ENCODE results near the gene PHYHIPL.
"Not testable (repeated sequence)": the region's sequence is repeated elsewhere in the genome, so short reads cannot be mapped to it uniquely, and the experiment has no call there.

PHYHIPL gene

DNA sequence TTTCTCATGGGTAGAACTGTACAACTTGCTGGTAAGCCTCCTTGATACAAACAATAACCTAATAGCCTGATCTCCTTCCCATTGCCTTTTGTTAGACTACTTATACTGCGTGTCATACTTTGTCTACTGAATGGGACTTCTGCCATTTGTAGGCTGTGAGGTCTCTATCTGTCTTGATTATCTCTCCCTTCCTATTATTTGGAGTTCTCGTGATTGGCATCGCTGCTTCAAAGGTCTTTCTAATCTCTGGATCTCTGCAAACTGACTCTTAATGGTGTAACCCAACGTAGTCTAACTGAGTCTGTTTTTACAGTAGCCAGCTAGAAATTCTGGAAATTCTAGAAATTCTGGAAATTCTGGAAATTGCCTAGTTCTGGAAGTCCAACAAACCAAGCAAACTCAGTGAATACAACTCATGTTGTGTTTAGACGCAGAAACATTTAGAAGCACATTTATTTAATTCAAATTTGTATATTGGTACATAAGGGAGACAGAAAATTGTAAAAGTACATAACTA lies 29.8 kb downstream of the PHYHIPL start:
- DNase-seq (ENCODE audit: low read depth): no peak

DNA sequence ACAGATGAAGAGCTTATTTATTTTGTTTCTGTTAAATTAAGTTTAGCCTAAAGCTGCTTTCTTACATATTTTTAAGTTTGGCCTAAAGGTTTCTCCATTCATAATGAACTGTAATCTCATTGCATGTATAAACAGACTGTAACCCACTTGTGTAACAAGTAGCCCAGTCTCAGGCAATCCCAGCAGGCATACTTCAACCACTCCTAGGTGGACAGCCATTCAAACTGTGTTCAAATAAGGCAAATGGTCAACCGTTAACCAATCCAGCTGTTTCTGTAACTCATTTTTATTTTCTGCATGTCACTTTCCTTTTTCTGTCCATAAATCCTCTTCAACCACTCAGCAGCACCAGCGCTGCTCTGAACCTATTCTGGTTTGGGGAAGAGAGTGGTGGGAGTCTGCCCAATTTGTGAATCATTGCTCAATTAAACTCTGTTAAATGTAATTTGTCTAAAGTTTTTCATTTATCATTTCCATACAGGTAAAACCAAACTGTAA lies 35.9 kb downstream of the PHYHIPL start:
- DNase-seq (ENCODE audit: low read depth): no peak

DNA sequence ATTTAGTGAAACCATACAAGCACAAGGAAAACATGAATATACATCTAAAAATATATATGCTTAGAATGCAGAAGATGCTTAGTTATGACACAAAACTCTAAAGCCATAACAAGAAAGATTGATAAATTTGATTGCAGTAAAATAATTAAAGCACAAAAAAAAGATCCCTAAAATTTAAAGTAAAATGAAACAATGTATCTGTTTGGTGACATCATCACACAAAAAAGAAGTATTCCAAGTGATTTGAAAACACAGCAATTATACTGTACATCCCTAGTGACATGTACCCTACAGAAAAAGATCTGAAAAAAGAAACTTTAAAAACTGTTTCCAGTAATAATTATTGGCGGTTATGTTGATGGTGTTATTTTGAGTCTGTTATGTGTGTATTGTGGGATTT lies 37.7 kb downstream of the PHYHIPL start:
- no peak for DNase-seq (ENCODE audit: low read depth)

DNA sequence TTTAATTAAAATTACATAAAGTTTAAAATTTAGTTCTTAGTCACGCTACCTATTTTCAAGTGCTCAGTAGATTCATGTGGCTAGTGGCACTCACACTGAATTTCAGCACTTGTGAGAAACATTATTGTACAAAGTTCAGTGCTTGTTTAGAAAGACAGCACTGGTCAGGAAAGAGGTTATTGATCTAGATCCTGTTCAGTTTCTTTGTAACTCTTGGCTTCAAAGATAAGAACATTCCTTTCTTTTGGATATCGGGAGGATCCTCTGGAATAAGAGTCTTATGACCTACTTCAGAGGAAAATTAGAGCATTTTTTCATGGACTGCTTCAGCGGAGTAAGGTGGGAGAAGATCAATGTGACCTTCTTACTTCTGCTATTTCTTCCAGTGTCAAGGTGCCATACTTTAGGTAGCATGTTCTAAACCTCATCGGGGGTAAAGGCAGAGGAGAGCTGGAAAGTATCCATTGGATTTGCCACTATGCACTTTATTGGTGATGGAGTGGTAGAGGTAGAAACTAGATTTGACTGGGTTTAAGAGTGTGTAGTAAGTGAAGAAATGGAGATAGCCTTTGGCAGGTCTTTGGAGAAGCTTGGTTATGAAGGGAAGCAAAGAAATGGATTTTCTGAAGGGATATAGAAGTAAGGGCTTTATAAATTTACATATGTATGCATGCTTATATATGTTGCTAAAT lies 39.9 kb downstream of the PHYHIPL start:
- no peak for DNase-seq (ENCODE audit: low read depth)

DNA sequence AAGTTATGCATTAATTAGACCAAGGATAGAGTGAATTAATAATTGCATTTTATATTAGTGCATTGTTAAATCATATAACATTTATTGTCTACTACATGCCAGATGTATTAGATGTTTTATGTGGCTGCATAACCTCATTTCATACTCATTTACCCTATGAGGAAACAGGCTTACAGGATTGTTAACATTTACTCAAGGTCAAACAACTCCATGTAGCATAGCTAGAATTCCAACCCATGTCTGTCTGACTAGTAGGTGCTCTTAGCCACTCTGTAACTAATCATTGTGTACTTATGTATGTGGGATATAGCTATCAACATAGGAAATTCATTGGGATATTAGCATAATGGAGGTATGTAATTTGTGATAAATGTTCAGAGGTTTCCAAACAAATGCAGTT lies 46.3 kb downstream of the PHYHIPL start:
- no peak for DNase-seq (ENCODE audit: low read depth)

DNA sequence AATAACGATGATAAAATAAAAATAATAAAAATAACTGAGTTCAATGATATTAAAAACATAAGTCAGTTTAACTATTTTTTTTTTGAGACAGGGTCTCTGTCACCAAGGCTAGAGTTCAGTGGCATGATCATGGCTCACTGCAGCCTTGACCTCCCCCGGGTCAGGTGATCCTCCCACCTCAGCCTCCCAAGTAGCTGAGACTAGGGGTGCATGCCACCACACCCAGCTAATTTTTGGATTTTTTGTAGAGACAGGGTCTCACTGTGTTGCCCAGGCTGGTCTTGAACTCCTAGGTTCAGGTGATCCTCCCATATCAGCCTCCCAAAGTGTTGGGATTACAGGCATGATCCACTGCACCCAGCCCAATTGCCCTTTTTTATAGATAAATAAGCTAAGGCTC lies 47.2 kb downstream of the PHYHIPL start:
- DNase-seq (ENCODE audit: low read depth): not testable (repeated sequence)

DNA sequence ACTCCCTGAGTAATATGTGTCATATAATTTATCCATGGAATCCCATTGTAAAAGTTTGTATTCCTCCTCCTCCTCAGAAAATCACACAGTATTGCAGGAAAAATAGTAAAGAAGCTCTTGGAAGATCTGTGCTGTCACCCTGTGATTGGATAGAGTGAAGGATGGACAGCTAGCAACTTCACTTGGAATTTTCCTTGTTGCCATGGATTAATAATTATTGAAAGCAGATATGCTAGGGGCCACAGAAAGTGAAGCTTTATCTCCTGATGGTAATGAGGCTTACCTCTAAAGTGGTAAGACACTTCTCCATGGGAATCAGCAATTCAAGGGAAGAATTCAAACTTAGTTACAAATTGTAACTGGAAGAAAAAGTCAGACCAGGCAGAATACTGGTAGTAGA lies 48.8 kb downstream of the PHYHIPL start:
- no peak for DNase-seq (ENCODE audit: low read depth)

DNA sequence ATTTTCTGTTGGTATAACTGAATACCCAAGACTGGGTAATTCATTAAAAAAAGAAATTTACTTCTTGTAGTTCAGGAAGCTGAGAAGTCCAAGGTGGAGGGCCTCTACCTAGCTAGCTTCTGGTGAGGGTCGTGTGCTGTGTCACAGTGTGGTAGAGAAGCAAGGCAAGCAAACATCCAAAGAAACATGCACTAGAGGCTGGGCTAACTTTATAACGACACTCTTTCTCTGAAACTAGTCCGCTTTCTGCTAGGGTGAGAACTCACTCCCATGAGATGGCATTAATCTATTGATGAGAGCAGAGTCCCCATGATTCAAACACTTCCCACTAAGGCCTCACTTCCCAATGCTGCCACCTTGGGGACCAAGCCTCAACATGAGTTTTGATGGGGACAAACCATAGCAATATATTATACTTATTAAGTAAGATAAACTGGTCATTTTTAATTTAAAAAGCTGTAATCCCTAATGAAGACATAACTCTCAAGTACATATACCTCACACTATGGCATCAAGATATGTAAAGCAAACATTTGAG lies 50.8 kb downstream of the PHYHIPL start:
- no peak for DNase-seq (ENCODE audit: low read depth)

DNA sequence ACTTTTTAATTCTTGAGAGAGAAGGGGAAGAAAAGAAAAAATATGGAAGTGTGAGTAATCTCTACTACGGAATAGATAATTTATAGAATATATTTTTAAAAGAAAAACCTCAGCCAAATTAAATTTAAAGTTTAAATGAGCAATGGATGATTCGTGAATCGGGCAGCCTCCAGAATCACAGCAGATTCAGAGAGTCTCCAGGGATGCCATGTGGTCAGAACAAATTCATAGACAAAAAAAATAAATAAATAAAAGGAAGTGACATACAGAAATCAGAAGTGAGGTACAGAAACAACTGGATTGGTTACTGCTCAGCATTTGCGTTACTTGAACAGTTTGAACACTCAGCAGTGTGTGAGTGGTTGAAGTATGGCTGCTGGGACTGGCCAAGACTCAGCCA lies 53.0 kb downstream of the PHYHIPL start:
- no peak for DNase-seq (ENCODE audit: low read depth)

DNA sequence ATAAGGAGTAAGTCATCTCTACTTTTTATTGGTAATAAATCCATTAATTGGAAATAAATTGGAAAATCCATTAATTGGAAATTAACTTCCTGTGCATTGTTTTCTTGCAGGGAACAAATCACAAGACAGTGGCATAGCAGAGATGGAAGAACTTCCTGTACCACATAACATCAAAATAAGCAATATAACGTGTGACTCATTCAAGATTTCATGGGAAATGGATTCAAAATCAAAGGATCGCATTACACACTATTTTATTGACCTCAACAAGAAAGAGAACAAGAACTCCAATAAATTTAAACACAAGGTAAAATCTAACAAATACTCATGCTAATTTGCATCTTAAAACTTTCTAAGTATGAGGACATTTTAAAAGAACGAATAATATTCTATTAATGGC lies 57.8 kb downstream of the PHYHIPL start:
- no peak for DNase-seq (ENCODE audit: low read depth)

DNA sequence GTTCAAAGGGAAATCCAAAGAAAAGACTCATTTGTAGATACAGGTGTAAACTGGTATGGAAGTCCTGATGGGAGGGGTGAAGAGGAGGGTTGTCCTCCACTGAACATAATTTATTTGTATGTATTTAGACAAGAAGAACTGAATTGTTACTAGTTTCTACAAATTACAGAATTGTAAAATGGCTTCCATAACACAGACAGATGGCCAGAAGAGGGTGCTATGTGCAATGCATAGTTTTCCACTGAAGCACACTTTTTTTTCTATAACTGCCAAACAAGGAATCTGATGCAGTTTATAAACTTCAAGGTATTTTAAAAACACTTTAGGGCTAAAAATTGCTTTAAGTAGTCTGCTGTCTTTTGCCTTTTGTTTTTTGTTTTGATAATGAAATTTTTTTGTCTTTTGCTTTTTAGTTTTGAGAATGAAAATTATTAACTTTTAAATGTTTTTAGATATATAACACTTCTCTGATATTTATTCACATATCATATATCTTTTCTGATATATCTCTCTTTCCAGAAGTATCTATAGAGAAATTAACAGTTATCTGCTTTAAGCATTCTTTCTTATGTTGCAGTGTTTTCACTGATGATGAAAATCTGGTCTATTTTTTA lies 58.5 kb downstream of the PHYHIPL start:
- no peak for DNase-seq (ENCODE audit: low read depth)

DNA sequence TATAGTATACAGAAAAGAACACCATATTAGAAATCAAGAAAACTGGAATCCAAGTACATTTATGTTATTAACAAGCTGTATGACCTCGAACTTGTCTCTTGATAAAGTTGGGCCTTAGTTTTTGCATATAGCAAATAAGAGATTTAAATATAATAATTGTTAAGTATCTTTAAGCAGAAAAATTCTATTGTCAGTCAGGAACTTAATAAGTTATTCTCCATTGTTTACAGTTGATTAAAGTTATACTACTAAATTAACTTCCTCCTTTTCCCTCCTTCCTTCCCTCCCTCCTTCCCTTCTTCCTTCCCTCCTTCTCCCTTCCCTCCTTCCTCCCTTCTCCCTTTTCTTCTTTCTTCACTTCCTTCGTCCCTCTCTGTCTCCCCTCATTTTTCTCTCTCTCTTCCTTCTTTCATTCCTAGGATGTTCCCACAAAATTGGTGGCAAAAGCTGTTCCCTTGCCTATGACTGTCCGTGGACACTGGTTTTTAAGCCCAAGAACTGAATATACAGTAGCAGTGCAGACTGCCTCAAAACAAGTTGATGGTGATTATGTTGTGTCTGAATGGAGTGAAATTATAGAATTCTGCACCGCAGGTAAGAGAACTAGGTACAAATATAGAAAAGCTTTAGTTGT lies 59.7 kb downstream of the PHYHIPL start:
- DNase-seq (ENCODE audit: low read depth): no peak

DNA sequence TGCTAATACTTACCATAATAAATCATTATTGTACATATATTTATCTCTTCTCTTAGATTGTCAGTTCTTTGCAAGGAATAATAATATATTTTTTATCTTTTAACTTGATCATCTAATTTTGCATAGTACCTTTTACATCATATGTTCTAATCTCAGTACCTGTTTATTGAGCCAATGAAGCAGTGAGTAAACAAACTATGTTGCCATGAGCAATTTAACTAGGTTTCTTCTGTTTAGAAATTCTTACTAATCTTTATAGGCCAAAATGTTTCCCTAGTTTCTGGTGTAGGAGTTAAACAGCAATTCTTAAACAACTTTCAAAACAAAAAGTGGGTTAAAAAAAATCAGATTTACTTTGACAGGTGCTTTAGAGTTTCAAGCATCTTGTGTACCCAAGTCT lies 61.3 kb downstream of the PHYHIPL start:
- DNase-seq (ENCODE audit: low read depth): no peak

DNA sequence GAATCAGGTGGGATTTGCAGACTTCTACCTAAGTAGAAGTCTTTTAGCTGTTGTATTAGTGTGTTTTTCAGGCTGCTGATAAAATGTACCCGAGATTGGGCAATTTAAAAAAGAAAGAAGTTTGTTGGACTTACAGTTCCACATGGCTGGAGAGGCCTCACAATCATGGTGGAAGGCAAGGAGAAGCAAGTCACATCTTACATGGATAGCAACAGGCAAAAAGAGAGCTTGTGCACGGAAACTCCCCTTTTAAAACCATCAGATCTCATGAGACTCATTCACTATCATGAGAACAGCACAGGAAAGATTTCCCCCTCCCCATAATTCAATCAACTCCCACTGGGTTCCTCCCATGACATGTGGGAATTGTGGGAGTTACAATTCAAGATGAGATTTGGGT lies 62.7 kb downstream of the PHYHIPL start:
- not testable (repeated sequence) for DNase-seq (ENCODE audit: low read depth)

DNA sequence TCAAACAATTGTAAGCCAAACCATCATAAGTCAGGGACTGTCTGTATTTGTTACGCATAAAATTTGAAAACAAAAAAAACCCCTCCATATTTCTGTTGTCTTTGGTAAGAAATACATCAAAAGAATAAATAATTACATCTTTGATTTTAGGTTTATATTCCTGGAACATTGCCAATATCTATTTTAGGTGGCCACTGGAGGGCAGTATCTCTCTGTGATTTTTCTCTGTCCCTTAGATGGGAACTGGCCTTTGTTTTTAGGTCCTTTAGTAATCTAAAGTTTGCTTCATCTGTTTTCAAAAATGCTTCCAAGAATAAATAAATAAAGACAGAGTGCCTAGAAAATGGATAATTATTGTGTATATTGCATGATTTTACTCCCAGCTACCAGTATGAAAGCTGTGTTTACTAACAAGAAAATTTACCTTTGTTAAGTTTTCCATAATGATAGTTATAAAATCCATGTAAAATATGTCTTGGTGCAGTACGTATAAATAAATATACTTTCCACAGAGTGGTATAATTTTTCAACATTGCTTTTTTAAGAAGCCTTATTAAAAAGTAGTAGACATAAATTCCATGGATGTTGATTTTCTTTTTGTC lies 64.2 kb downstream of the PHYHIPL start:
- DNase-seq (ENCODE audit: low read depth): no peak

DNA sequence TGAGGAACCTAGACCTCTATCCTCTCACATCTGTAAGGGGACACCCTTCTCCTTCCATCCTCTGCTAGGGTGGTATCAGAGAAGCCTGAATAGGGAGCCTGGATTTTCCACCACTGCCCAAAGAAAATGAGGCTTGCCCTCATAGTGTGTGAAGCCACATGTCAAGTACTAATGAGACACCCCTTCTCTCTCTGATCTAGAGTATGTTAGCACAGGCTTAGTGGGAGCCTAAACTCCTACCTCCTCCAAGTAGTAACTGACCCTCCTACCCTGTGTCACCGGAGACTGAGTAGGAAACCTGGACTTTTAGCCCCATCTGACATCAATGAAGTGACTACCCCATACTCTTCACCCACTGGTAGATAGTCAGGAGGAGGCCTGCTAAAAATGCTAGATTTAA lies 65.6 kb downstream of the PHYHIPL start:
- DNase-seq (ENCODE audit: low read depth): no peak

DNA sequence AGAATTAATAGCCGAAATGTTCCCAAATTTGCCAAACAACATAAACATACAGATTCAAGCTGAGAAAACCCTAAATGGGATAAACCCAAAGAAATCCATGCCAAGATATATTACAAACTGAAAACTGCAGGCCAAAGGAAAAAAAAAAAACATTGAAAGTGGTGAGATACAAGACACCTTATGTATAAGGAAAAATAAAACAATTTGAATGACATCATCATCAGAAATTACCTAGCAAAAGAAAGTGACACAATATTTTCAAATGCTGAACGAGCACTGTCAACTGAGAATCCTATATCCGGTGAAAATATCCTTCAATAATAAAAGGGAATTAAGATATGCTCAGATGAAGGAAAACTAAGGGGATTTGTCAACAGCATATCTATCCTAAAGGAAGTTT lies 66.5 kb downstream of the PHYHIPL start:
- no peak for DNase-seq (ENCODE audit: low read depth)

DNA sequence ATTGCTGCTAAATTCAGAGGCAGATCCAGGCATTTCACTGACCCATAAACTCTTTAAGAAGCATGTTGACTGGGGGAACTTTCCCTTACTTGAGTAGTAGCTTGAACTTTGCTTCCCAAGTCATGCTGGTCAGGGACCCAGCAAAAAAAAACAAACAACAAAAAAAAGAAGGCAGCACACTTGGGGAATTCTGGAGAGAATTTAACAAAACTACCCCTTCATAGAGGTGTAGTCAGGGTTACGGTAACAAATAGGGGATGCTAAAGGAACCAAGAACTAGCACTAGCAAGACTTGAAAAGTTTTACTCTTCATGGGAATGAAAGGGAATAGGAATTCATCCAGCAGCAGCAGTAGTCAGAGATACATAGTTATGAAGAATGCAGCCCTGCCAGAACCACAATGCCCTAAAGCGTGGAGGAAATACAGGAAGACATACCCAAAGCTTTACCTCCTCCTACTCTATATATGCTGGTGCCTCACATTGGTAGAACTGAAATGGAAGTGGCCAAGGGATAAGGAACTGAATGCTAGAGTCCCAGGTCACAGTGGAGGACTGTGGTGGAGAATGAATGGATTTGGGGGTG lies 67.3 kb downstream of the PHYHIPL start:
- DNase-seq (ENCODE audit: low read depth): no peak

DNA sequence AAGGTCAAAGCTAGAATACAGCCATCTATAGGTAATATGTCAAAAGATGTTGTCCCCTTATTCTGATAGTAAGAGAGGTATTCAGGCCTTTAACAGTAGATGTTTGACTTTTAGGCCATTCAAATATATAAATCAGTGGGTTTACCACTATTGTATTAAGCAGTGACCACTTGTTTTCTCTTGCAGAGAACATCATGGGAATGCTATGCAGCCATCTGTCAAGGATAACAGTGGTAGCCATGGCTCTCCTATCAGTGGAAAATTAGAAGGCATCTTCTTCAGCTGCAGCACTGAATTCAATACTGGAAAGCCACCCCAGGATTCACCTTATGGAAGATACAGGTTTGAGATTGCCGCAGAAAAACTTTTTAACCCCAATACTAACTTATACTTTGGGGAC lies 68.4 kb downstream of the PHYHIPL start:
- no peak for DNase-seq (ENCODE audit: low read depth)

DNA sequence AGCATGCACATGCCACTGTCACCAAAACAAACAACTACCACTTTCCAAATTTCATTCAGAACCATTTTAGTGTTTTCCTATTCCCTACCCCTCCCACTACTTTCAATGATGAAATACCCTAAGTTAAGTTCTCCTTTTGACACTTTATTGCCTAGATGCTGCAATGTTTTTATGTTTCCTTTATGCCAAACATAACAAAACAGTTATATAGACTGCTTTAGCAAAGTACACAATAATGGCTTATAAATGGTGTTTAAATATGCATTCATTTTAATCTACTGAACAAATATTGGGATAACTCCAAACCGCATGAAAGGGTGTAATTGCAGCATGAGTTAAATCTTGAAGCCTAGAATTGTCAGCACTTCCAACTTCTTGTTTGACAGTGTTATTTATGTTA lies 69.2 kb downstream of the PHYHIPL start:
- no peak for DNase-seq (ENCODE audit: low read depth)

DNA sequence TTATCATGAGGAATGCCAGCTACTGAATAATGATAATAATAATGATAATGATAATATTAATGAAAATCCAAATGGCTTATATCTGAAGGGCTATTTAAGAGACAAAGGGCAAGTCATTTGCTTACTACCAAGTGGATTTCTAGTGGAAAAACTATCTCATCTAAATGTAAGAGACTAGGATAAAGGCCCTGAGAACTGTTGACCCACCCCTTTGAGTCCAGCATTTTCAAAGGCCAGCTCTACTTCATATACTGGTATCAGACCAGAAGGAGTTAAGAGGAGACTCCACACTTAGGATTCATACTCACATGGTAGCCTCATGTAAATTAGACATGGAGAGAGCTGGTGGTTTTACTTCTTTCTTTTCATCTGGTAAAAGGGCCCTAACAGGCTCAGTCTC lies 76.0 kb downstream of the PHYHIPL start:
- no peak for DNase-seq (ENCODE audit: low read depth)

DNA sequence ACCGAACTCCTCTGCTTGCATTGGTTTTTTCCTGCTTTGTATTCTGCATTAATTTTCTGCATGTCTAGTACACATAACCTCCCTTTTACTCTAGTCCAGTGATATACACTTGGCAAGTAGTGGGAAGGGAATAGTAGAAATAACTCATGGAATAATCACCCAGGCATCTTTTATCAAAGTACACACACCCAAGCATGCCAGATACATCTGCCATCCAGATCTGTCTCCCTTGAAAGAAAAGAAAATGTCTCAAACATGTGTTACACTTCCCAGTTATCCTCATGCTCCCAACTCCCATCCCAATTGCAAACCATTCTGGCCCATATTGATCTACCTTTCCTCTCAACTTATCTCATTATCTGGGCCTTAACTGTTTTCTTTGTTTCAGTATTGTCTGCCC lies 79.0 kb downstream of the PHYHIPL start:
- no peak for DNase-seq (ENCODE audit: low read depth)
